Loucy (cell line): ENCODE measurements around the gene DLGAP3.

Experiments
- CTCF ChIP-seq: fragments of 200-600 bp; sonication (generic); conservative IDR thresholded peaks from 2 replicates; pipeline ENCODE4 v1.5.1; 2014; ENCODE audit warnings: mild to moderate bottlenecking, antibody characterized with exemption, low read length
- EZH2phosphoT487 ChIP-seq: fragments of 200-600 bp; IDR thresholded peaks from 2 replicates; pipeline ENCODE4 v1.6.1; 2018; ENCODE audit warnings: antibody characterized with exemption, mild to moderate bottlenecking, moderate library complexity, borderline replicate concordance

- no peak for TF ChIP-seq CTCF
- no peak for TF ChIP-seq EZH2phosphoT487
These were observed 84.1 kb downstream of the DLGAP3 start for GRCh38 chr1:34845131-34845901.
